OCI-LY1 (cell line): ENCODE results near the gene REPS2.

Experiments
- CTCF ChIP-seq: fragments of 200-600 bp; sonication (generic), shearing (Covaris generic); IDR thresholded peaks from 2 replicates; pipeline ENCODE4 v1.5.1; 2017; ENCODE audit warnings: mild to moderate bottlenecking, antibody characterized with exemption, low read length, moderate library complexity, mixed read lengths
- EZH2 ChIP-seq: fragments of 200-600 bp; sonication (generic), shearing (Covaris generic); IDR thresholded peaks from 2 replicates; pipeline ENCODE4 v1.8.0; 2017; ENCODE audit warnings: borderline replicate concordance, mixed run types, mild to moderate bottlenecking, antibody characterized with exemption, low read length, moderate library complexity, mixed read lengths

- no peak for TF ChIP-seq CTCF
- TF ChIP-seq EZH2 = no peak
Measured at GRCh38 chrX:16934185-16934584, 12.3 kb upstream of the REPS2 start.
